Nephron progenitor cell (in vitro differentiated cells): ENCODE data around the gene FGF2.
"Not testable (repeated sequence)": the region's sequence is repeated elsewhere in the genome, so short reads cannot be mapped to it uniquely, and the experiment has no call there.

Experiments
- DNase-seq: peaks from one replicate; pipeline ENCODE4 v3.0.0; 2021
- H3K27ac Mint-ChIP-seq: 2 replicates; pipeline ENCODE4 v1.8.0; 2021; ENCODE audit warnings: mild to moderate bottlenecking, moderate library complexity, mixed read lengths
- H3K27me3 Mint-ChIP-seq: 2 replicates; pipeline ENCODE4 v1.8.0; 2021; ENCODE audit warnings: mild to moderate bottlenecking, low read depth, mixed read lengths; ENCODE audit not compliant: poor library complexity
- H3K36me3 Mint-ChIP-seq: 2 replicates; pipeline ENCODE4 v1.8.0; 2021; ENCODE audit warnings: low read depth, mixed read lengths
- H3K4me1 Mint-ChIP-seq: 2 replicates; pipeline ENCODE4 v1.8.0; 2021; ENCODE audit warnings: mixed read lengths
- H3K4me3 Mint-ChIP-seq: 2 replicates; pipeline ENCODE4 v1.8.0; 2021; ENCODE audit warnings: mild to moderate bottlenecking, moderate library complexity, mixed read lengths
- H3K9me3 Mint-ChIP-seq: 2 replicates; pipeline ENCODE4 v1.8.0; 2021; ENCODE audit warnings: mild to moderate bottlenecking, moderate library complexity, mixed read lengths
- TF ChIP-seq, protein P1 (sequence below): fragments of 200-600 bp; sonication (generic); IDR thresholded peaks from 2 replicates; pipeline ENCODE4 v1.5.0; 2021; ENCODE audit warnings: antibody characterized with exemption

FGF2 gene

DNA sequence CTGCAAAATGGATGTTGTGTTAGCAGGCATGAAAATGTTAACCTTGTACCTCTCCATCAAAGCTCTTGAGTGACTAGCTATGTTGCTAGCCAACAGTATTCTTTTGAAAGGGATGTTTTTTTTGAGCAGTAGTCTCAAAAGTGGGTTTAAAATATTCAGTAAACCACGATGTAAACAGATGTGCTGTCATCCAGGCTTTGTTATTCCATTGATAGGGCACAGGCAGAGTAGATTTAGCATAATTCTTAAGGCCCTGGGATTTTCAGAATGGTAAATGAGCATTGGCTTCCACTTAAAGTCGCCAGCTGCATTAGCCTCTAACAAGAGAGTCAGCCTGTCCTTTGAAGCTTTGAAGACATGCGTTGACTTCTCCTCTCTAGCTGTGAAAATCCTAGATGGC, 18.4 kb downstream of the FGF2 start:
- H3K9me3 Mint-ChIP-seq: peaks cover 12% of the 10 kb centered on the region
- TF ChIP-seq, protein P1, sequence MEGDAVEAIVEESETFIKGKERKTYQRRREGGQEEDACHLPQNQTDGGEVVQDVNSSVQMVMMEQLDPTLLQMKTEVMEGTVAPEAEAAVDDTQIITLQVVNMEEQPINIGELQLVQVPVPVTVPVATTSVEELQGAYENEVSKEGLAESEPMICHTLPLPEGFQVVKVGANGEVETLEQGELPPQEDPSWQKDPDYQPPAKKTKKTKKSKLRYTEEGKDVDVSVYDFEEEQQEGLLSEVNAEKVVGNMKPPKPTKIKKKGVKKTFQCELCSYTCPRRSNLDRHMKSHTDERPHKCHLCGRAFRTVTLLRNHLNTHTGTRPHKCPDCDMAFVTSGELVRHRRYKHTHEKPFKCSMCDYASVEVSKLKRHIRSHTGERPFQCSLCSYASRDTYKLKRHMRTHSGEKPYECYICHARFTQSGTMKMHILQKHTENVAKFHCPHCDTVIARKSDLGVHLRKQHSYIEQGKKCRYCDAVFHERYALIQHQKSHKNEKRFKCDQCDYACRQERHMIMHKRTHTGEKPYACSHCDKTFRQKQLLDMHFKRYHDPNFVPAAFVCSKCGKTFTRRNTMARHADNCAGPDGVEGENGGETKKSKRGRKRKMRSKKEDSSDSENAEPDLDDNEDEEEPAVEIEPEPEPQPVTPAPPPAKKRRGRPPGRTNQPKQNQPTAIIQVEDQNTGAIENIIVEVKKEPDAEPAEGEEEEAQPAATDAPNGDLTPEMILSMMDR: no peak
- H3K27ac Mint-ChIP-seq: no peak overlapping the region
- no peak overlapping the region for H3K4me3 Mint-ChIP-seq
- H3K27me3 Mint-ChIP-seq: no peaks in the 10 kb centered on the region
- no peak for DNase-seq
- peaks cover 59% of the 10 kb centered on the region for H3K36me3 Mint-ChIP-seq
- H3K4me1 Mint-ChIP-seq: peaks cover 17% of the 10 kb centered on the region

DNA sequence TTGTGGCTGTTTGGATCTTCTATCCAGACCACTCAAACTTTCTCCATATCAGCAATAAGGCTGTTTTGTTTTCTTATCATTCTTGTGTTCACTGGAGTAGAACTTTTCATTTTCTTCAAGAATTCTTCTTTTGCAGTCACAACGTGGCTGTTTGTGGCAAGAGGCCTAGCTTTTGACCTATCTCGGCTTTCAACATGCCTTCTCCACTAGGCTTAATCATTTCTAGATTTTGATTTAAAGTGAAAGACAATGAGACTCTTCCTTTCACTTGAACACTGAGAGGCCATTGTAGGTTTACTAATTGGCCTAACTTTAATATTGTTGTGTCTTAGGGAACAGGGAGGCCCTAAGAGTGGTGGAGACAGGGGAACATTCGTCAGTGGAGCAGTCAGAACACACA, 19.1 kb downstream of the FGF2 start:
- Mint-ChIP-seq H3K4me1 (peaks cover 17% of the 10 kb centered on the region), H3K27ac (no peak overlapping the region), H3K4me3 (no peak overlapping the region), H3K36me3 (peaks cover 53% of the 10 kb centered on the region), H3K27me3 (no peaks in the 10 kb centered on the region), H3K9me3 (peaks cover 12% of the 10 kb centered on the region)
- no peak for DNase-seq
- TF ChIP-seq, protein P1: no peak

DNA sequence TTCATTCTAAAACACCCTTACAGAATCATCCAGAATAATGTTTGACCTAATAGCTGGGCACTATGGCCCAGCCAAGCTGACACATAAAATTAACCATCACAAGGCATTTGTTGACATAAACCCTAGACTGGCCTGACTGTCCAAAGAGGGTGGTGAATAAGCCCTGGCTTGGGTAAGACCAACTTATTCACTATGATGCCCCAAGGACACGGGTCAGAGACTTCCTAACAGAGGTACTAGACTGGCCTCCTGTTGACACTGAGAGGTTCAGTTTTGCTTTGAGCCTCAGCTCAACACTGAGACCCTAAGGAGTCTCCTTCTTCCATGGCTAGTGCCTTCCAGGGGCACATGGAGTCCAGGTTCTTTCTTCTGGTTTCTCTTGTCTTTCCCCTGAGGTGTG, 21.3 kb downstream of the FGF2 start:
- Mint-ChIP-seq H3K9me3 (peaks cover 12% of the 10 kb centered on the region), H3K36me3 (peaks cover 57% of the 10 kb centered on the region), H3K27ac (no peak overlapping the region), H3K4me1 (peaks cover 6% of the 10 kb centered on the region), H3K4me3 (no peak overlapping the region), H3K27me3 (no peaks in the 10 kb centered on the region)
- DNase-seq: no peak
- TF ChIP-seq, protein P1: no peak

GRCh38 chr4:122849789-122850188, 23.2 kb downstream of the FGF2 start:
- peaks cover 45% of the 10 kb centered on the region for H3K36me3 Mint-ChIP-seq
- not testable (repeated sequence) for H3K27ac Mint-ChIP-seq, H3K4me3 Mint-ChIP-seq, H3K27me3 Mint-ChIP-seq, DNase-seq
- H3K9me3 Mint-ChIP-seq: peaks cover 12% of the 10 kb centered on the region
- peaks cover 15% of the 10 kb centered on the region for H3K4me1 Mint-ChIP-seq

DNA sequence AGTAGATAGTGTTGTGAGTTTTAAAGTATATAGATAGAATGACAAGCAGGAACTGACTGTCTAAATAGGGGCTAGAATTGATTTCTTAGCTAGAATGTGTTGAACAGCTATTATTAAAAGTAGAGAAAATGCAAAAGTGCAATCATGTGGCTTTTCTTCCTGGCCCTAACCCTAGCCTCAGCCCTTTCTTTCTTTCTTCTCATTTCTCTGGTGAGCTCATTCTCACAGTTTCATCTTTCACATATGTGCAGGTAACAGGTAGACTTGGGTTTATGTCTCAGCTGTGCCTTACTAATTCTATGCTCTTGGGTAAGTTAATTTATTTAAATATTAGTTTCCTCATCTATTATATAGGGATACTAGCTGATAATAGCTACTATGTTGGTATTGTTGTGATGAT, 24.9 kb downstream of the FGF2 start:
- Mint-ChIP-seq H3K4me3 (no peak overlapping the region), H3K36me3 (peaks cover 34% of the 10 kb centered on the region), H3K27ac (no peak overlapping the region), H3K9me3 (peaks cover 12% of the 10 kb centered on the region), H3K27me3 (no peaks in the 10 kb centered on the region), H3K4me1 (peaks cover 28% of the 10 kb centered on the region)
- no peak for DNase-seq
- TF ChIP-seq, protein P1: no peak

DNA sequence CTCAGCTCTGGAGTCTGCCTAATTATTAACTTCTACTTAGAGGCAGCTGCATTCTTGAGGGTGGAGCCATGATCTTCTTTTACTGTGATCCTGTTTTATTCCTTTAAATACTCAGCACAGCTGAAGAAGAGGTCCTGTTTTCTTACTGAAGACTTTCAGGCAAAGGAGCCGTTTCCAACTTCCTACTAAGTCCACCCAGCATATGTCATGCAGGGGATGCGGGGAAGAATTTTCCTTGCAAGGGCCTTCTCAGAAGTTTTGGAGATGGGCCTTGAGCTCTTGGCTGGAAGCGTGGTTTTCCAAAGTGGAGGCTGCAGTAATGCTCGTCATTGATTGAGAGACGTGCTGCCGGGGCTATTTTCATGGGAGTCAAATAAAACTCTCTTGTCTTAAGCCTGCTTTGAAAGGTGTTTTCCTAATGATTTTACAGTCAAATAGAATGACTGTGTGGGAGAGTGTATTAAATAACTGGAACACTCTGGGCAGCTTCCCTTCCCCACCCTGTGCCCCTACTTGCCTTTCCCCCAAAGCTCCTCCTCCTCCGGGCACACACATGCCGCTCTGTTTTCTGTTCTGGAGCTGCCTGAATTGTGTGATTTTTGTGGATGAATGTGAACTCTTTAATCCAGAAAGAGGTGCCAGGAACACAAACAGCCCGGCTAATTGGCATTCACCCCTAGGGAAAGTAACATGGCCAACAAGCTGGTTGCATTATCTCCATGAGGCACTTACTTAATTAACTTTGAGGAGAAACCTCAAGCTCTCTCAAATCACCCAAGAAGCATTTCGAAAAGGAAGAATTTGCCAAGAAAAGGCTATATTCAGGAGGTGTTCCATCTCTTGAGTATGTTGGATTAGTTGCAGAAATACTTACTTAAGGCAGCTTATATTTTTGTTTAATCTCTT, 28.1 kb downstream of the FGF2 start:
- TF ChIP-seq, protein P1: no peak
- no peaks in the 10 kb centered on the region for H3K9me3 Mint-ChIP-seq
- H3K36me3 Mint-ChIP-seq: peaks cover 5% of the 10 kb centered on the region
- H3K4me1 Mint-ChIP-seq: peaks cover 41% of the 10 kb centered on the region
- H3K27ac Mint-ChIP-seq: peak overlapping the region; percentile 90
- DNase-seq: no peak
- H3K27me3 Mint-ChIP-seq: no peaks in the 10 kb centered on the region
- H3K4me3 Mint-ChIP-seq: no peak overlapping the region
